HL-60 (cell line): ENCODE measurements around the gene WDR37.

Experiments
- DNase-seq, 2 experiments: peaks; one replicate each; pipeline ENCODE4 v3.0.0-alpha.2; 2010 to 2020; ENCODE audit warnings: low read depth in 1 of 2, low spot score in 1 of 2
- H3K27ac ChIP-seq: fragments of 250-450 bp; sonication (Bioruptor Pico); replicated peaks from 2 replicates; pipeline ENCODE4 v1.5.1; 2020; ENCODE audit warnings: mild to moderate bottlenecking, moderate library complexity
- H3K27me3 ChIP-seq: fragments of 250-450 bp; sonication (Bioruptor Pico); 2 replicates; pipeline ENCODE4 v1.5.1; 2021; ENCODE audit warnings: mild to moderate bottlenecking, moderate library complexity; ENCODE audit not compliant: insufficient read depth, poor library complexity, severe bottlenecking
- H3K4me3 ChIP-seq: replicated peaks from 2 replicates; pipeline ENCODE4 v1.5.1; 2011; ENCODE audit warnings: mild to moderate bottlenecking, control low read depth, low read length; ENCODE audit not compliant: insufficient read depth
- GABPA ChIP-seq: IDR thresholded peaks from 2 replicates; pipeline ENCODE4 v1.6.1; 2012; ENCODE audit warnings: low read depth
- POLR2AphosphoS5 ChIP-seq: IDR thresholded peaks from 2 replicates; pipeline ENCODE4 v1.6.1; 2012; ENCODE audit warnings: low read depth
- SPI1 ChIP-seq: IDR thresholded peaks from 2 replicates; pipeline ENCODE4 v1.6.1; 2012; ENCODE audit warnings: low read depth, mild to moderate bottlenecking, borderline replicate concordance
- TF ChIP-seq, protein P1 (sequence below): IDR thresholded peaks from 2 replicates; pipeline ENCODE4 v1.6.1; 2012; ENCODE audit warnings: low read depth; ENCODE audit not compliant: insufficient replicate concordance
- TF ChIP-seq, protein P2 (sequence below): IDR thresholded peaks from one replicate; pipeline ENCODE4 v1.5.1; 2011; ENCODE audit warnings: low read length, control low read depth, inconsistent platforms; ENCODE audit not compliant: insufficient read depth

The WDR37 gene

DNA sequence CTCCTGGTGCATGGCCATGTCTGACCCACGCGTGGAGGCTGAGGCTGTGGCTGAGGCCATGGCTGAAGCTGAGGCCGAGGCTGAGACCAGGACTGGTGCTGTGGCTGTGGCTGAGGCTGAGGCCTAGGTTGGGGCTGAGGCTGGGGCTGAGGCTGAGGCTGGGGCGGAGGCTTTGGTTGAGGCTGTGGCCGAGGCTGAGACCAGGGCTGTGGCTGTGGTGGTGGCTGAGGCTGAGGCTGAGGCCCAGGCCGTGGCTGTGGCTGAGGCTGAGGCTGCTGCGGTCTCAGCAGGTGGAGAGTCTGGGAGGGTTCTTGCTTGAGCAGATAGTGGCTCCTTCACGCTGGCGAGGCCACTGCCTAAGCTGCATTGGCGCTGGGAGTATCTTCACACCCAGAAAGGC, 76.4 kb downstream of the WDR37 start:
- TF ChIP-seq POLR2AphosphoS5 (no peak), SPI1 (no peak), GABPA (no peak)
- TF ChIP-seq, protein P1, sequence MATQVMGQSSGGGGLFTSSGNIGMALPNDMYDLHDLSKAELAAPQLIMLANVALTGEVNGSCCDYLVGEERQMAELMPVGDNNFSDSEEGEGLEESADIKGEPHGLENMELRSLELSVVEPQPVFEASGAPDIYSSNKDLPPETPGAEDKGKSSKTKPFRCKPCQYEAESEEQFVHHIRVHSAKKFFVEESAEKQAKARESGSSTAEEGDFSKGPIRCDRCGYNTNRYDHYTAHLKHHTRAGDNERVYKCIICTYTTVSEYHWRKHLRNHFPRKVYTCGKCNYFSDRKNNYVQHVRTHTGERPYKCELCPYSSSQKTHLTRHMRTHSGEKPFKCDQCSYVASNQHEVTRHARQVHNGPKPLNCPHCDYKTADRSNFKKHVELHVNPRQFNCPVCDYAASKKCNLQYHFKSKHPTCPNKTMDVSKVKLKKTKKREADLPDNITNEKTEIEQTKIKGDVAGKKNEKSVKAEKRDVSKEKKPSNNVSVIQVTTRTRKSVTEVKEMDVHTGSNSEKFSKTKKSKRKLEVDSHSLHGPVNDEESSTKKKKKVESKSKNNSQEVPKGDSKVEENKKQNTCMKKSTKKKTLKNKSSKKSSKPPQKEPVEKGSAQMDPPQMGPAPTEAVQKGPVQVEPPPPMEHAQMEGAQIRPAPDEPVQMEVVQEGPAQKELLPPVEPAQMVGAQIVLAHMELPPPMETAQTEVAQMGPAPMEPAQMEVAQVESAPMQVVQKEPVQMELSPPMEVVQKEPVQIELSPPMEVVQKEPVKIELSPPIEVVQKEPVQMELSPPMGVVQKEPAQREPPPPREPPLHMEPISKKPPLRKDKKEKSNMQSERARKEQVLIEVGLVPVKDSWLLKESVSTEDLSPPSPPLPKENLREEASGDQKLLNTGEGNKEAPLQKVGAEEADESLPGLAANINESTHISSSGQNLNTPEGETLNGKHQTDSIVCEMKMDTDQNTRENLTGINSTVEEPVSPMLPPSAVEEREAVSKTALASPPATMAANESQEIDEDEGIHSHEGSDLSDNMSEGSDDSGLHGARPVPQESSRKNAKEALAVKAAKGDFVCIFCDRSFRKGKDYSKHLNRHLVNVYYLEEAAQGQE, result no peak
- TF ChIP-seq, protein P2, sequence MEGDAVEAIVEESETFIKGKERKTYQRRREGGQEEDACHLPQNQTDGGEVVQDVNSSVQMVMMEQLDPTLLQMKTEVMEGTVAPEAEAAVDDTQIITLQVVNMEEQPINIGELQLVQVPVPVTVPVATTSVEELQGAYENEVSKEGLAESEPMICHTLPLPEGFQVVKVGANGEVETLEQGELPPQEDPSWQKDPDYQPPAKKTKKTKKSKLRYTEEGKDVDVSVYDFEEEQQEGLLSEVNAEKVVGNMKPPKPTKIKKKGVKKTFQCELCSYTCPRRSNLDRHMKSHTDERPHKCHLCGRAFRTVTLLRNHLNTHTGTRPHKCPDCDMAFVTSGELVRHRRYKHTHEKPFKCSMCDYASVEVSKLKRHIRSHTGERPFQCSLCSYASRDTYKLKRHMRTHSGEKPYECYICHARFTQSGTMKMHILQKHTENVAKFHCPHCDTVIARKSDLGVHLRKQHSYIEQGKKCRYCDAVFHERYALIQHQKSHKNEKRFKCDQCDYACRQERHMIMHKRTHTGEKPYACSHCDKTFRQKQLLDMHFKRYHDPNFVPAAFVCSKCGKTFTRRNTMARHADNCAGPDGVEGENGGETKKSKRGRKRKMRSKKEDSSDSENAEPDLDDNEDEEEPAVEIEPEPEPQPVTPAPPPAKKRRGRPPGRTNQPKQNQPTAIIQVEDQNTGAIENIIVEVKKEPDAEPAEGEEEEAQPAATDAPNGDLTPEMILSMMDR, result no peak
- H3K27me3 ChIP-seq, result no peaks in the 10 kb centered on the region
- no peak for DNase-seq
- no peak overlapping the region for H3K4me3 ChIP-seq
- no peak overlapping the region for H3K27ac ChIP-seq

DNA sequence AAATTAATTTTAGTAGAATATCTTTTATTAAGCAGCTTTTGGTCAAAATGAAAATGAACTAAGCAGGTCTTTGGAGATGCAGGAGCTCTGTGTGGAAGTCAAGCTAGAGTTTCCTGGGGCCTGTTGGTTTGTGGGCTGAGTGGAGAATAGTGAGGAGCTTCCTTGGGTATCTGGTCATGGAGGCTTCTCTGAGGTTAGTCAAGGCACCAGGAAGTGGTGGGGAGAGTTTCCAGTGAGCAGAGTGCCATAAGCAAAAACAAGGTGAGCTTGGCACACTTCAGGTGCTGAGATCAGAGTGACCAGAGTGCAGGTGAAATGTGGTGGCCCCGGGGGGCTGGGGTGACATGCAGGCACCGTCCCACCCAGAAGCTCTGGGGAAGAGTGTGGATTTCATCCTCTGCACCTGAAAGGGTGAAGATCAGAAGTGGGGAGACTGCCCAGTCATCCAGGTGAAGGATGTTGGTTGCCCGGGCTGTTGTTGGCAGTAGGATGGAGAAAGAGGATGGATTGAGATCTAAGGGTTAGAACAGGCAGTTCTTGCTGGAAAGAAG, 77.4 kb downstream of the WDR37 start:
- DNase-seq, result no peak
- Histone ChIP-seq H3K4me3 (no peak overlapping the region), H3K27ac (no peak overlapping the region), H3K27me3 (no peaks in the 10 kb centered on the region)
- TF ChIP-seq GABPA, result no peak
- TF ChIP-seq, protein P2, result no peak
- TF ChIP-seq SPI1, result no peak
- TF ChIP-seq, protein P1, result no peak
- TF ChIP-seq POLR2AphosphoS5, result no peak

DNA sequence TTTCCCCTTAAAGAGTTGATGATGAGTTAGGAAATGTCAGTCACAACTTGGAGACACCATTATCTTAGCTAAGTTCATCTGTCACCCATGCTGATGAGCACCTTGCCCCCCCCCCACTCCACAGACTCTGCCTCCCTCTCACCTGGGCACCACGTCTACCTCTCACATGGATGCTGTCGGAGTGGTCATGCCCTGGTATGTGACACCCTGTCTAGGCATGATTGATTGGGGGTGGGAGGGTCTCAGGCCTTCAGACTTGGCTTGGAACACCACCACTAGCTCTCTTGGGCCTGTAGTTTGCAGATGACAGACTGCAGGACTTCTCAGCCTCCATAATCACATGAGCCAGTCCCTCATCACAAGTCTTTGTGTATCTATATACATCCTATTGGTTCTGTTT, 78.0 kb downstream of the WDR37 start:
- TF ChIP-seq, protein P1, result no peak
- TF ChIP-seq POLR2AphosphoS5 (no peak), SPI1 (no peak), GABPA (no peak)
- TF ChIP-seq, protein P2, result no peak
- DNase-seq, result no peak
- H3K4me3 ChIP-seq, result no peak overlapping the region
- H3K27ac ChIP-seq, result no peak overlapping the region
- H3K27me3 ChIP-seq, result no peaks in the 10 kb centered on the region
